DLD1 (cell line): ENCODE results near the gene LGALS7.
"Not testable (repeated sequence)": the region's sequence is repeated elsewhere in the genome, so short reads cannot be mapped to it uniquely, and the experiment has no call there.

Source experiments
- in situ Hi-C: cut with HindIII; loops from 2 replicates; pipeline ENCODE4 v1.10.0; 2017; ENCODE audit warnings: low sequenced_read_pairs

The LGALS7 gene

GRCh38 chr19:38800577-38801347 lies 27.4 kb upstream of the LGALS7 start:
- in situ Hi-C loops, result no loop called here

- in situ Hi-C loops, result no loop called here
These were observed 25.8 kb upstream of the LGALS7 start for GRCh38 chr19:38799104-38799503.

GRCh38 chr19:38797781-38798180 lies 24.5 kb upstream of the LGALS7 start:
- in situ Hi-C loops, result not testable (repeated sequence)

- in situ Hi-C loops, result no loop called here
These were observed 22.8 kb upstream of the LGALS7 start for GRCh38 chr19:38796154-38796553.

- in situ Hi-C loops, result no loop called here
These were observed 22.2 kb upstream of the LGALS7 start for GRCh38 chr19:38795549-38795948.

- in situ Hi-C loops, result no loop called here
These were observed 20.4 kb upstream of the LGALS7 start for GRCh38 chr19:38793671-38794070.

- in situ Hi-C loops, result no loop called here
These were observed 19.9 kb upstream of the LGALS7 start for GRCh38 chr19:38793177-38793576.

- in situ Hi-C loops, result no loop called here
These were observed 19.2 kb upstream of the LGALS7 start for GRCh38 chr19:38792250-38793111.

GRCh38 chr19:38791451-38792064 lies 18.2 kb upstream of the LGALS7 start:
- in situ Hi-C loops, result not testable (repeated sequence)

GRCh38 chr19:38790507-38791403 lies 17.4 kb upstream of the LGALS7 start:
- in situ Hi-C loops, result not testable (repeated sequence)

GRCh38 chr19:38788478-38789243 lies 15.3 kb upstream of the LGALS7 start, which contains the start of gene LGALS7B:
TSS of gene LGALS7B (plus strand) at chr19:38789200. CDS start at chr19:38789227, 27 bp downstream.
- in situ Hi-C loops, result no loop called here

GRCh38 chr19:38786572-38787265 lies 13.4 kb upstream of the LGALS7 start:
- in situ Hi-C loops, result no loop called here

GRCh38 chr19:38786061-38786460 lies 12.7 kb upstream of the LGALS7 start:
- in situ Hi-C loops, result not testable (repeated sequence)

- in situ Hi-C loops, result no loop called here
These were observed 11.9 kb upstream of the LGALS7 start for GRCh38 chr19:38785187-38785699.

GRCh38 chr19:38784224-38784623 lies 10.9 kb upstream of the LGALS7 start:
- in situ Hi-C loops, result no loop called here

- in situ Hi-C loops, result not testable (repeated sequence)
These were observed 8.9 kb upstream of the LGALS7 start for GRCh38 chr19:38782212-38782611.

GRCh38 chr19:38781058-38781457 lies 7.7 kb upstream of the LGALS7 start:
- in situ Hi-C loops, result no loop called here

- in situ Hi-C loops, result no loop called here
These were observed 7.1 kb upstream of the LGALS7 start for GRCh38 chr19:38780443-38780842.

- in situ Hi-C loops, result no loop called here
These were observed 5.4 kb upstream of the LGALS7 start for GRCh38 chr19:38778733-38779132.
